K562 (cell line): ENCODE results near the gene ADORA3. TPM values are rescaled to one million over a fixed set of nuclear protein-coding genes. Genes with fewer than 3 reads are reported as not detected.
A peak's percentile ranks its signal among the peaks of the same experiment; 100 is the strongest.

Source experiments
- AFF1 ChIP-seq, 2 experiments: fragments of 450-650 bp; IDR thresholded peaks; 2 replicates each; pipeline ENCODE4 v1.6.1; 2018; ENCODE audit warnings: mild to moderate bottlenecking in 2 of 2, low read depth in 1 of 2; ENCODE audit not compliant: partially characterized antibody in 2 of 2
- BACH1 ChIP-seq: fragments of 200-800 bp; sonication (Bioruptor generic); IDR thresholded peaks from 2 replicates; pipeline ENCODE4 v1.6.1; 2016; ENCODE audit warnings: missing genetic modification characterization, missing compliant biosample characterization
- BMI1 ChIP-seq: fragments of 150-350 bp; IDR thresholded peaks from 2 replicates; pipeline ENCODE4 v1.6.1; 2014; ENCODE audit warnings: low read length
- CHAMP1 ChIP-seq: fragments of 450-650 bp; IDR thresholded peaks from 2 replicates; pipeline ENCODE4 v1.6.1; 2016; ENCODE audit warnings: mild to moderate bottlenecking
- CREB3 ChIP-seq: fragments of 450-650 bp; conservative IDR thresholded peaks from 2 replicates; pipeline ENCODE4 v1.6.1; 2016; ENCODE audit warnings: missing genetic modification characterization, low read depth, mild to moderate bottlenecking, missing compliant biosample characterization, moderate library complexity
- CXXC5 ChIP-seq: fragments of 250-450 bp; sonication (Bioruptor Pico); IDR thresholded peaks from 2 replicates; pipeline ENCODE4 v1.8.0; 2022; ENCODE audit warnings: inconsistent platforms, mild to moderate bottlenecking, moderate library complexity
- FOSL1 ChIP-seq: fragments of 200-800 bp; sonication (Bioruptor generic); conservative IDR thresholded peaks from 2 replicates; pipeline ENCODE4 v1.6.1; 2016; ENCODE audit warnings: missing genetic modification characterization, missing compliant biosample characterization
- FOXJ2 ChIP-seq: fragments of 200-800 bp; sonication (Bioruptor generic); IDR thresholded peaks from 2 replicates; pipeline ENCODE4 v1.6.1; 2016; ENCODE audit warnings: missing genetic modification characterization, missing compliant biosample characterization
- GABPA ChIP-seq: fragments of 200-800 bp; sonication (Bioruptor generic); conservative IDR thresholded peaks from 2 replicates; pipeline ENCODE4 v1.6.1; 2016; ENCODE audit warnings: low read depth, missing genetic modification characterization, missing compliant biosample characterization
- HDAC1 ChIP-seq, 2 experiments: fragments of 450-650 bp; IDR thresholded peaks; 2 replicates each; pipeline ENCODE4 v1.6.1; 2016 to 2017; ENCODE audit warnings: inconsistent platforms in 1 of 2, mild to moderate bottlenecking in 1 of 2, moderate library complexity in 1 of 2
- HNRNPK ChIP-seq: fragments of 200-400 bp; formaldehyde crosslinking; IDR thresholded peaks from one replicate; pipeline ENCODE4 v1.6.1; 2018; ENCODE audit warnings: mild to moderate bottlenecking, low read depth, low read length; ENCODE audit not compliant: poor library complexity, severe bottlenecking
- MAZ ChIP-seq, 2 experiments: fragments of 450-650 bp in 1 of 2; sonication (generic) in 1 of 2; formaldehyde crosslinking; IDR thresholded peaks in 1 of 2; conservative IDR thresholded peaks in 1 of 2; 2 replicates each; pipeline versions ENCODE4 v1.4.0 to v1.5.0; 2020; ENCODE audit warnings: mild to moderate bottlenecking in 1 of 2, missing genetic modification reagents in 1 of 2
- MTA2 ChIP-seq: fragments of 450-650 bp; IDR thresholded peaks from 2 replicates; pipeline ENCODE4 v1.6.1; 2016; ENCODE audit warnings: low read depth
- NCOA6 ChIP-seq: fragments of 450-650 bp; IDR thresholded peaks from 2 replicates; pipeline ENCODE4 v1.6.1; 2017; ENCODE audit warnings: mild to moderate bottlenecking
- POLR2AphosphoS5 ChIP-seq: IDR thresholded peaks from 2 replicates; pipeline ENCODE4 v1.6.1; 2011; ENCODE audit warnings: mild to moderate bottlenecking, low read depth, low read length, moderate library complexity; ENCODE audit not compliant: control insufficient read depth, insufficient read depth
- RHOXF2B ChIP-seq: fragments of 250-450 bp; sonication (Bioruptor Pico); conservative IDR thresholded peaks from 2 replicates; pipeline ENCODE4 v1.5.1; 2021
- SFPQ ChIP-seq: fragments of 200-400 bp; formaldehyde crosslinking; IDR thresholded peaks from 2 replicates; pipeline ENCODE4 v1.6.1; 2017; ENCODE audit warnings: mild to moderate bottlenecking, low read depth, low read length, moderate library complexity
- SUPT5H ChIP-seq: fragments of 450-650 bp; IDR thresholded peaks from 2 replicates; pipeline ENCODE4 v1.6.1; 2016
- ZNF134 ChIP-seq: fragments of 250-450 bp; sonication (Bioruptor Pico); conservative IDR thresholded peaks from 2 replicates; pipeline ENCODE4 v1.4.0; 2020
- polyA plus RNA-seq, 8 experiments: library from polyadenylated mRNA; depleted of rRNA in 4 of 8; stranded (reverse) in 5 of 8; unstranded in 3 of 8; fragments of >200 nt; fragmentation: Nextera tagmentation in 2 of 8; fragmentation: Illumina TruSeq in 1 of 8; extraction: Ambion mirVana in 2 of 8; extraction: Trizol in 1 of 8; gene quantifications; 2 replicates each; pipeline versions ENCODE4 v1.2.1 to v1.2.3, GENCODE V29; 2011 to 2014; ENCODE audit warnings: inconsistent platforms in 1 of 8, missing spikeins in 1 of 8
- total RNA-seq, 7 experiments: library from RNA; depleted of rRNA in 6 of 7; stranded (reverse); fragments of >200 nt in 6 of 7; fragmentation: Illumina TruSeq in 2 of 7; extraction: Trizol in 2 of 7; gene quantifications; 2 replicates each; pipeline versions ENCODE4 v1.2.1 to v1.2.3, GENCODE V29; 2011 to 2021; ENCODE audit warnings: low replicate concordance in 1 of 7

ADORA3 gene
- total and polyA plus RNA-seq, 9 of the 15 experiments (the other 6 are each of a cell fraction or from before 2014, with no cell fraction given): 0.09 to 0.35 (median 0.16) TPM; not detected in 3

GRCh38 chr1:111476761-111477309 lies 26.6 kb downstream of the ADORA3 start (continued):
- TF ChIP-seq BMI1 (no peak), MAZ (CRISPR knock-in tag; conservative IDR thresholded peaks at IDR 0.05 in 1 of 2, IDR thresholded peaks at IDR 0.05 in 1 of 2) (0 out of 4 replicates have a peak, but pooled peaks of 1 of the 2 experiments have one; percentile 21), MTA2 (no peak), CXXC5 (CRISPR knock-in tag) (peak; percentile 28; the same call in 1 of the 2 replicates), FOXJ2 (tag) (no peak), NCOA6 (no peak), CHAMP1 (no peak), CREB3 (tag) (0 out of 2 replicates have a peak, but pooled peaks have one; percentile 33), HNRNPK (no peak), FOSL1 (tag) (no peak), AFF1 (IDR thresholded peaks at IDR 0.05; ENCODE audit: low read depth in 1 of 2, partially characterized antibody in 2 of 2) (no peak), POLR2AphosphoS5 (no peak), SFPQ (no peak), BACH1 (tag) (0 out of 2 replicates have a peak, but pooled peaks have one; percentile 47), GABPA (tag) (peak; percentile 41; the same call in 1 of the 2 replicates), SUPT5H (no peak), HDAC1 (IDR thresholded peaks at IDR 0.05) (no peak), RHOXF2B (no peak), ZNF134 (CRISPR knock-in tag) (no peak)
